GM12891 (cell line): ENCODE data around the gene CDH23.

ENCODE experiments used
- POLR2A ChIP-seq: IDR thresholded peaks from 2 replicates; pipeline ENCODE4 v1.6.1; 2011; ENCODE audit warnings: low read depth, low read length, control low read depth
- POLR2AphosphoS5 ChIP-seq: IDR thresholded peaks from 2 replicates; pipeline ENCODE4 v1.6.1; 2011; ENCODE audit warnings: low read depth, low read length, control low read depth
- SPI1 ChIP-seq: IDR thresholded peaks from 2 replicates; pipeline ENCODE4 v1.6.1; 2011; ENCODE audit warnings: low read depth, low read length, control low read depth
- TAF1 ChIP-seq: IDR thresholded peaks from 2 replicates; pipeline ENCODE4 v1.6.1; 2011; ENCODE audit warnings: low read depth, low read length, control low read depth

- TF ChIP-seq POLR2A (no peak), POLR2AphosphoS5 (no peak), TAF1 (no peak), SPI1 (no peak)
Observed at GRCh38 chr10:71604324-71605018, 207.8 kb downstream of the CDH23 start.
